PFSK-1 (cell line): Measurements from ENCODE around the gene SLCO3A1. TPM values are rescaled to one million over a fixed set of nuclear protein-coding genes. Genes with fewer than 3 reads are reported as not detected.

ENCODE experiments used
- FOXP2 ChIP-seq: optimal IDR thresholded peaks from 2 replicates; pipeline ENCODE3; 2011; ENCODE audit warnings: borderline replicate concordance, control low read depth, inconsistent platforms; ENCODE audit not compliant: insufficient read depth; ENCODE audit errors: extremely low read length, extremely low read depth
- POLR2AphosphoS5 ChIP-seq: IDR thresholded peaks from 2 replicates; pipeline ENCODE4 v1.6.1; 2012; ENCODE audit warnings: low read depth, mild to moderate bottlenecking, control low read depth, low read length, moderate library complexity
- REST ChIP-seq, 2 experiments: IDR thresholded peaks; 2 replicates each; pipeline versions ENCODE4 v1.6.1 to v1.8.0; 2011 to 2012; ENCODE audit warnings: low read depth in 2 of 2, low read length in 2 of 2, control low read depth in 1 of 2, inconsistent platforms in 1 of 2, mild to moderate bottlenecking in 1 of 2, moderate library complexity in 1 of 2; ENCODE audit not compliant: insufficient read depth in 1 of 2
- SIN3A ChIP-seq: IDR thresholded peaks from 2 replicates; pipeline ENCODE4 v1.6.1; 2012; ENCODE audit warnings: mild to moderate bottlenecking, low read length, moderate library complexity, borderline replicate concordance; ENCODE audit not compliant: insufficient read depth
- TAF1 ChIP-seq: IDR thresholded peaks from 2 replicates; pipeline ENCODE4 v1.6.1; 2012; ENCODE audit warnings: low read length, control low read depth, borderline replicate concordance; ENCODE audit not compliant: insufficient read depth
- polyA plus RNA-seq: library from polyadenylated mRNA; unstranded; fragments of >200 nt; gene quantifications from one replicate; pipeline ENCODE4 v1.2.1, GENCODE V29; 2012; ENCODE audit warnings: low read depth, missing spikeins; ENCODE audit not compliant: insufficient read length

The SLCO3A1 gene
- 20.5 TPM for polyA plus RNA-seq

GRCh38 chr15:91853511-91853947, at the start of gene SLCO3A1:
Gene SLCO3A1 (plus strand): TSS chr15:91853708.
- TF ChIP-seq TAF1 (no peak), FOXP2 (no peak), SIN3A (no peak), POLR2AphosphoS5 (no peak), REST (IDR thresholded peaks at IDR 0.05; ENCODE audit: insufficient read depth in 1 of 2, low read depth in 2 of 2, low read length in 2 of 2) (no peak)

- TF ChIP-seq TAF1 (no peak), SIN3A (no peak), POLR2AphosphoS5 (no peak), REST (IDR thresholded peaks at IDR 0.05; ENCODE audit: insufficient read depth in 1 of 2, low read depth in 2 of 2, low read length in 2 of 2) (no peak), FOXP2 (no peak)
Observed at GRCh38 chr15:91807122-91807521, 46.4 kb upstream of the SLCO3A1 start.

GRCh38 chr15:91813924-91814323, 39.6 kb upstream of the SLCO3A1 start:
- no peak for TF ChIP-seq REST (IDR thresholded peaks at IDR 0.05; ENCODE audit: insufficient read depth in 1 of 2, low read depth in 2 of 2, low read length in 2 of 2)
- TF ChIP-seq SIN3A, result no peak
- no peak for TF ChIP-seq POLR2AphosphoS5
- TF ChIP-seq FOXP2, result no peak
- TF ChIP-seq TAF1, result no peak

- no peak for TF ChIP-seq SIN3A
- no peak for TF ChIP-seq REST (IDR thresholded peaks at IDR 0.05; ENCODE audit: insufficient read depth in 1 of 2, low read depth in 2 of 2, low read length in 2 of 2)
- no peak for TF ChIP-seq FOXP2
- TF ChIP-seq TAF1, result no peak
- TF ChIP-seq POLR2AphosphoS5, result no peak
Observed at GRCh38 chr15:91816942-91817341, 36.6 kb upstream of the SLCO3A1 start.

GRCh38 chr15:91821458-91821857, 32.0 kb upstream of the SLCO3A1 start:
- TF ChIP-seq TAF1, result no peak
- TF ChIP-seq SIN3A, result no peak
- no peak for TF ChIP-seq POLR2AphosphoS5
- TF ChIP-seq REST (IDR thresholded peaks at IDR 0.05; ENCODE audit: insufficient read depth in 1 of 2, low read depth in 2 of 2, low read length in 2 of 2), result no peak
- no peak for TF ChIP-seq FOXP2
